ENCODE results near the gene KCNQ1. TPM values are rescaled to one million over a fixed set of nuclear protein-coding genes. Genes with fewer than 3 reads are reported as not detected.

Gene KCNQ1
- total RNA-seq, 1 experiment from 2014 or later: 2.5 TPM

- ATAC-seq (no peak), DNase-seq (ENCODE audit: low spot score) (no peak)
- H3K27ac Mint-ChIP-seq: no peak overlapping the region
- TF ChIP-seq GRHL2 (CRISPR knock-in tag; IDR thresholded peaks at IDR 0.05; ENCODE audit: insufficient replicate concordance, severe bottlenecking) (no peak), ZMAT4 (CRISPR knock-in tag; IDR thresholded peaks at IDR 0.05) (no peak), MXD4 (CRISPR knock-in tag; IDR thresholded peaks at IDR 0.05; ENCODE audit: borderline replicate concordance) (no peak), ETV6 (CRISPR knock-in tag; IDR thresholded peaks at IDR 0.05) (no peak), PREB (CRISPR knock-in tag; IDR thresholded peaks at IDR 0.05; ENCODE audit: borderline replicate concordance) (no peak), ZNF263 (CRISPR knock-in tag; IDR thresholded peaks at IDR 0.05; ENCODE audit: low read depth) (no peak), CDX4 (CRISPR knock-in tag; IDR thresholded peaks at IDR 0.05; ENCODE audit: borderline replicate concordance) (no peak), ATF2 (CRISPR knock-in tag; IDR thresholded peaks at IDR 0.05; ENCODE audit: borderline replicate concordance, low read depth) (no peak), TEAD4 (CRISPR knock-in tag; IDR thresholded peaks at IDR 0.05) (no peak), ERG (CRISPR knock-in tag; IDR thresholded peaks at IDR 0.05) (no peak), IRF2 (CRISPR knock-in tag; IDR thresholded peaks at IDR 0.05; ENCODE audit: borderline replicate concordance, low read depth) (no peak), E2F5 (CRISPR knock-in tag; IDR thresholded peaks at IDR 0.05) (no peak), OVOL2 (CRISPR knock-in tag; IDR thresholded peaks at IDR 0.05; ENCODE audit: borderline replicate concordance) (no peak), CREM (CRISPR knock-in tag; IDR thresholded peaks at IDR 0.05) (no peak), USF2 (CRISPR knock-in tag; IDR thresholded peaks at IDR 0.05) (no peak), CTCF (IDR thresholded peaks at IDR 0.05) (no peak), ZNF425 (CRISPR knock-in tag; conservative IDR thresholded peaks at IDR 0.05) (no peak), ZNF396 (CRISPR knock-in tag; IDR thresholded peaks at IDR 0.05; ENCODE audit: borderline replicate concordance) (no peak), ZNF423 (CRISPR knock-in tag; IDR thresholded peaks at IDR 0.05) (no peak)
- ChIA-PET POLR2A (no interaction called here), CTCF (interaction anchor here (0.5 to 2.7 kb wide), 4 partner anchors 8 to 576 kb away, joined by 3 to 22 read pairs (median 8); partner anchors contain the start of gene TSSC4)
- no peak overlapping the region for H3K4me3 Mint-ChIP-seq
- H3K36me3 Mint-ChIP-seq: no peaks in the 10 kb centered on the region
- H3K4me1 Mint-ChIP-seq: no peaks in the 10 kb centered on the region
- H3K9me3 Mint-ChIP-seq: no peaks in the 10 kb centered on the region
- no peaks in the 10 kb centered on the region for H3K27me3 Mint-ChIP-seq (ENCODE audit: low read depth)
Observed at GRCh38 chr11:2409126-2409525, 35.7 kb upstream of the KCNQ1 start.

All from WTC11 (cell line).